Measurements from ENCODE around the gene HADHB. TPM values are rescaled to one million over a fixed set of nuclear protein-coding genes. Genes with fewer than 3 reads are reported as not detected.

HADHB gene
- total and polyA plus RNA-seq, 2 of the 13 experiments (the other 11 are each of a cell fraction or from before 2014, with no cell fraction given), result 112 to 238 TPM

DNA sequence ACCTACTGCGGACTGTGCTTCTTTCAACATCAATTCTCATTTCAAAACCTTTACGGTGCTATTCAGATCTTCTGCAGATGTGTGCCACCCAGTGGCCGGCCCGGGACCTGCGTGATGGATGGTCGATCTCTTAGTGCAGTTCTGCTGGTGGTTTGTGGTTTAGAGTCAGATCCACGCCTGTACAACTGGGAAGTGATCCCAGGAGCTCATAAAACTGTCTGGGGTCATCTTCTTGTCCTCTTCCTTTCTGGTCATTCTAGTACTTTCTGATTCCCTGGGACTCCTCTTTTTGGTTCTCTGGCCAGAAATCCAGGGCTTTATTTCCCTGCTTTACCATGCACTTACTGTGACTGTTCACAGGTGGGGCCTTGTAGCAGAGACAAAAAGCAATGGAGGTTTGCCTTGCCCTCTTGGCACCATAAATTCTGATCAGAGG lies 85.4 kb downstream of the HADHB start (continued):
- TF ChIP-seq, protein P1, sequence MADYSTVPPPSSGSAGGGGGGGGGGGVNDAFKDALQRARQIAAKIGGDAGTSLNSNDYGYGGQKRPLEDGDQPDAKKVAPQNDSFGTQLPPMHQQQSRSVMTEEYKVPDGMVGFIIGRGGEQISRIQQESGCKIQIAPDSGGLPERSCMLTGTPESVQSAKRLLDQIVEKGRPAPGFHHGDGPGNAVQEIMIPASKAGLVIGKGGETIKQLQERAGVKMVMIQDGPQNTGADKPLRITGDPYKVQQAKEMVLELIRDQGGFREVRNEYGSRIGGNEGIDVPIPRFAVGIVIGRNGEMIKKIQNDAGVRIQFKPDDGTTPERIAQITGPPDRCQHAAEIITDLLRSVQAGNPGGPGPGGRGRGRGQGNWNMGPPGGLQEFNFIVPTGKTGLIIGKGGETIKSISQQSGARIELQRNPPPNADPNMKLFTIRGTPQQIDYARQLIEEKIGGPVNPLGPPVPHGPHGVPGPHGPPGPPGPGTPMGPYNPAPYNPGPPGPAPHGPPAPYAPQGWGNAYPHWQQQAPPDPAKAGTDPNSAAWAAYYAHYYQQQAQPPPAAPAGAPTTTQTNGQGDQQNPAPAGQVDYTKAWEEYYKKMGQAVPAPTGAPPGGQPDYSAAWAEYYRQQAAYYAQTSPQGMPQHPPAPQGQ (CRISPR knock-in tag; IDR thresholded peaks at IDR 0.05; ENCODE audit: borderline replicate concordance), result no peak
- TF ChIP-seq ZNF10 (CRISPR knock-in tag; IDR thresholded peaks at IDR 0.05; ENCODE audit: borderline replicate concordance, low read depth) (no peak), CCAR2 (optimal IDR thresholded peaks at IDR 0.05; ENCODE audit: low read depth, low read length) (no peak), ZNF20 (CRISPR knock-in tag; IDR thresholded peaks at IDR 0.05) (no peak), RARG (CRISPR knock-in tag; IDR thresholded peaks at IDR 0.05; ENCODE audit: low read depth) (no peak), EED (CRISPR knock-in tag; IDR thresholded peaks at IDR 0.05) (no peak), ZBTB21 (CRISPR knock-in tag; IDR thresholded peaks at IDR 0.05) (no peak)
- TF ChIP-seq, protein P2, sequence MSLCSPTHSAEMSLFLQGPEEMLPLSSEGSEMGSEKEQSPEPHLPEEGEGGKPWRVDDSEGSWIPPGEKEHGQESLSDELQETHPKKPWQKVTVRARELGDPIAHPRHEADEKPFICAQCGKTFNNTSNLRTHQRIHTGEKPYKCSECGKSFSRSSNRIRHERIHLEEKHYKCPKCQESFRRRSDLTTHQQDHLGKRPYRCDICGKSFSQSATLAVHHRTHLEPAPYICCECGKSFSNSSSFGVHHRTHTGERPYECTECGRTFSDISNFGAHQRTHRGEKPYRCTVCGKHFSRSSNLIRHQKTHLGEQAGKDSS (CRISPR knock-in tag; IDR thresholded peaks at IDR 0.05; ENCODE audit: borderline replicate concordance, low read depth), result peak; percentile 55; the same call in 1 of the 2 replicates
- TF ChIP-seq, protein P3, sequence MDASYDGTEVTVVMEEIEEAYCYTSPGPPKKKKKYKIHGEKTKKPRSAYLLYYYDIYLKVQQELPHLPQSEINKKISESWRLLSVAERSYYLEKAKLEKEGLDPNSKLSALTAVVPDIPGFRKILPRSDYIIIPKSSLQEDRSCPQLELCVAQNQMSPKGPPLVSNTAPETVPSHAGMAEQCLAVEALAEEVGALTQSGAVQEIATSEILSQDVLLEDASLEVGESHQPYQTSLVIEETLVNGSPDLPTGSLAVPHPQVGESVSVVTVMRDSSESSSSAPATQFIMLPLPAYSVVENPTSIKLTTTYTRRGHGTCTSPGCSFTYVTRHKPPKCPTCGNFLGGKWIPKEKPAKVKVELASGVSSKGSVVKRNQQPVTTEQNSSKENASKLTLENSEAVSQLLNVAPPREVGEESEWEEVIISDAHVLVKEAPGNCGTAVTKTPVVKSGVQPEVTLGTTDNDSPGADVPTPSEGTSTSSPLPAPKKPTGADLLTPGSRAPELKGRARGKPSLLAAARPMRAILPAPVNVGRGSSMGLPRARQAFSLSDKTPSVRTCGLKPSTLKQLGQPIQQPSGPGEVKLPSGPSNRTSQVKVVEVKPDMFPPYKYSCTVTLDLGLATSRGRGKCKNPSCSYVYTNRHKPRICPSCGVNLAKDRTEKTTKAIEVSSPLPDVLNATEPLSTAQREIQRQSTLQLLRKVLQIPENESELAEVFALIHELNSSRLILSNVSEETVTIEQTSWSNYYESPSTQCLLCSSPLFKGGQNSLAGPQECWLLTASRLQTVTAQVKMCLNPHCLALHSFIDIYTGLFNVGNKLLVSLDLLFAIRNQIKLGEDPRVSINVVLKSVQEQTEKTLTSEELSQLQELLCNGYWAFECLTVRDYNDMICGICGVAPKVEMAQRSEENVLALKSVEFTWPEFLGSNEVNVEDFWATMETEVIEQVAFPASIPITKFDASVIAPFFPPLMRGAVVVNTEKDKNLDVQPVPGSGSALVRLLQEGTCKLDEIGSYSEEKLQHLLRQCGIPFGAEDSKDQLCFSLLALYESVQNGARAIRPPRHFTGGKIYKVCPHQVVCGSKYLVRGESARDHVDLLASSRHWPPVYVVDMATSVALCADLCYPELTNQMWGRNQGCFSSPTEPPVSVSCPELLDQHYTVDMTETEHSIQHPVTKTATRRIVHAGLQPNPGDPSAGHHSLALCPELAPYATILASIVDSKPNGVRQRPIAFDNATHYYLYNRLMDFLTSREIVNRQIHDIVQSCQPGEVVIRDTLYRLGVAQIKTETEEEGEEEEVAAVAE (CRISPR knock-in tag; IDR thresholded peaks at IDR 0.05; ENCODE audit: borderline replicate concordance), result no peak
- TF ChIP-seq, protein P4, sequence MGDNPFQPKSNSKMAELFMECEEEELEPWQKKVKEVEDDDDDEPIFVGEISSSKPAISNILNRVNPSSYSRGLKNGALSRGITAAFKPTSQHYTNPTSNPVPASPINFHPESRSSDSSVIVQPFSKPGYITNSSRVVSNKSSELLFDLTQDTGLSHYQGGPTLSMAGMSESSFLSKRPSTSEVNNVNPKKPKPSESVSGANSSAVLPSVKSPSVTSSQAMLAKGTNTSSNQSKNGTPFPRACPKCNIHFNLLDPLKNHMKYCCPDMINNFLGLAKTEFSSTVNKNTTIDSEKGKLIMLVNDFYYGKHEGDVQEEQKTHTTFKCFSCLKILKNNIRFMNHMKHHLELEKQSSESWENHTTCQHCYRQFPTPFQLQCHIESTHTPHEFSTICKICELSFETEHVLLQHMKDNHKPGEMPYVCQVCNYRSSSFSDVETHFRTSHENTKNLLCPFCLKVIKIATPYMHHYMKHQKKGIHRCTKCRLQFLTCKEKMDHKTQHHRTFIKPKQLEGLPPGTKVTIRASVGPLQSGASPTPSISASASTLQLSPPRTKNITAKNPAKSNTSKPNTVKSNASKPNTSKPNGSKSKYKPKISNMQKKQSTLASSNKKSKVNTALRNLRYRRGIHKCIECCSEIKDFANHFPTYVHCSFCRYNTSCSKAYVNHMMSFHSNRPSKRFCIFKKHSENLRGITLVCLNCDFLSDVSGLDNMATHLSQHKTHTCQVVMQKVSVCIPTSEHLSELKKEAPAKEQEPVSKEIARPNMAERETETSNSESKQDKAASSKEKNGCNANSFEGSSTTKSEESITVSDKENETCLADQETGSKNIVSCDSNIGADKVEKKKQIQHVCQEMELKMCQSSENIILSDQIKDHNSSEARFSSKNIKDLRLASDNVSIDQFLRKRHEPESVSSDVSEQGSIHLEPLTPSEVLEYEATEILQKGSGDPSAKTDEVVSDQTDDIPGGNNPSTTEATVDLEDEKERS (CRISPR knock-in tag; IDR thresholded peaks at IDR 0.05), result no peak
- TF ChIP-seq, protein P5, sequence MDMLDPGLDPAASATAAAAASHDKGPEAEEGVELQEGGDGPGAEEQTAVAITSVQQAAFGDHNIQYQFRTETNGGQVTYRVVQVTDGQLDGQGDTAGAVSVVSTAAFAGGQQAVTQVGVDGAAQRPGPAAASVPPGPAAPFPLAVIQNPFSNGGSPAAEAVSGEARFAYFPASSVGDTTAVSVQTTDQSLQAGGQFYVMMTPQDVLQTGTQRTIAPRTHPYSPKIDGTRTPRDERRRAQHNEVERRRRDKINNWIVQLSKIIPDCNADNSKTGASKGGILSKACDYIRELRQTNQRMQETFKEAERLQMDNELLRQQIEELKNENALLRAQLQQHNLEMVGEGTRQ (IDR thresholded peaks at IDR 0.05; ENCODE audit: low read depth, low read length), result no peak
- TF ChIP-seq, protein P5 (CRISPR knock-in tag; IDR thresholded peaks at IDR 0.05; ENCODE audit: borderline replicate concordance), result no peak
